ENCODE measurements around the gene FOXL1.
"Not testable (repeated sequence)": the region's sequence is repeated elsewhere in the genome, so short reads cannot be mapped to it uniquely, and the experiment has no call there.

FOXL1 gene

GRCh38 chr16:86580063-86580790, 1.9 kb downstream of the FOXL1 start:
- H3K4me3 Mint-ChIP-seq, result no peak overlapping the region
- H3K36me3 Mint-ChIP-seq, result no peaks in the 10 kb centered on the region
- peaks cover 12% of the 10 kb centered on the region for H3K4me1 Mint-ChIP-seq
- no peaks in the 10 kb centered on the region for H3K9me3 Mint-ChIP-seq
- no peak overlapping the region for H3K27ac Mint-ChIP-seq
- H3K27me3 Mint-ChIP-seq, result peaks cover 54% of the 10 kb centered on the region

DNA sequence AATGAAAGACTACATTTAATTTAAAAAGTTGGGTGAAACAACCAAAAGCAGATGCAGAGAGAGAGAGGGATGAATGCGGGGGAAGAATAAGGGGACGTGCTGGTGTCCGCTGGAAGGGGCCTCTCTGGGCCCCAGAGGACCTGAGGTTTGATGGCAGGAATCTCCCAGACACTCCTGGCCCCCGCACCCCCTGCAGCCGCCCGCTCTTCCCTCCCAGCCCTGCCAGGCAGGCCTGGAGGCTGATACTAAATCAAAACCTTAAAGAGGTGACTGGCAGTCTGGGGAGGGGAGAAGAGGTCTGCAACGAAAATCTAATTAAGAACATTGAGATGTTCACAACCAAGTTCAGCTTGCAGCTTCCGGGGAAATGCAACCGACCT, 2.4 kb downstream of the FOXL1 start:
- Mint-ChIP-seq H3K9me3 (no peaks in the 10 kb centered on the region), H3K36me3 (no peaks in the 10 kb centered on the region), H3K4me1 (peaks cover 12% of the 10 kb centered on the region), H3K27ac (no peak overlapping the region), H3K27me3 (peaks cover 49% of the 10 kb centered on the region), H3K4me3 (no peak overlapping the region)

GRCh38 chr16:86581458-86581857, 3.1 kb downstream of the FOXL1 start:
- peaks cover 44% of the 10 kb centered on the region for H3K27me3 Mint-ChIP-seq
- no peak overlapping the region for H3K27ac Mint-ChIP-seq
- H3K36me3 Mint-ChIP-seq, result no peaks in the 10 kb centered on the region
- no peak overlapping the region for H3K4me3 Mint-ChIP-seq
- no peaks in the 10 kb centered on the region for H3K9me3 Mint-ChIP-seq
- H3K4me1 Mint-ChIP-seq, result peaks cover 7% of the 10 kb centered on the region

GRCh38 chr16:86584071-86584685, 5.8 kb downstream of the FOXL1 start:
- Mint-ChIP-seq H3K4me1 (peaks cover 4% of the 10 kb centered on the region), H3K9me3 (no peaks in the 10 kb centered on the region), H3K36me3 (no peaks in the 10 kb centered on the region), H3K27me3 (peaks cover 27% of the 10 kb centered on the region), H3K4me3 (no peak overlapping the region), H3K27ac (no peak overlapping the region)

DNA sequence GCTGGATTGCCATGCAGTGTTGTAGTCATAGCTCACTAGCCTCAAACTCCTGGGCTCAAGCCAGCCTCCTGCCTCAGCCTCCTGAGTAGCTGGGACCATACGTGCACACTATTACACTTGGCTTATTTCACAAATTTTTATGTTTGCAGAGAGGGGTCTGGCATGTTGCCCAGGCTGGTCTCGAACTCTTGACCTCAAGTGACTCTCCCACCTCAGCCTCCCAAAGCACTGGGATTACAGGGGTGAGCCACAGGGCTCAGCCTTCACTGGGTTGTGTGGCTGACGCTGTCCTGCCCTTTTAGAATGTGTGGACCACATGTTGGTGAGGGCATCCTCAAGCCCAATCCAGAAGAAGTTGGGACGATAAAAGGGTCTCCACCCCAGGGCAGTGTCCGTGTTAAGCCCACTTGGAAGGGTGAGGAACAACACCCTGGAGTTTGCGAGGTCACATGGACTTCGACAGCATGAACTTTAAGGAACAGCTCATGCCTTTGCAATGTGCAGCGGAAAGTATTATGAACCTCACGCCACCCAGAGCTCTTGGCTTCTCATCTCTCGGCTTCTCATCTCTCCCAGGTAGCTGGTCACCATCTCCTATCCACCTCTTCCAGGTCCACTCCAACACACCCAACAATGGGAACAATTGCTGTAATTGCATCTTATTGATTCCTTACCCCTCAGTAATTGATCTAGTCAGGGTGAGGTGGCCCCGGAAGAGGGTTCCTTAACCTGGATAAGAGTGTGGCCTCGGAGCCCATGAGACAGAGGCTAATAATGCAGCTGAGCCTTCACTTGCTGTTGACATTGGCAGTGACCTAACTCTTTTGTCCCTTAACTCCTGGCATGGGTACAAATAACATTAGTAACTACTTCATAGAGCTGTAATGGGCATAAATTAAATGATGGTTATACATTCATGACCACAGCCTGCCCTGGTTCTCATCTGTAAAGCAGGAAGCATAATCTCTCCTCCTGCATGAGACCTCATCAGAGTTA, 6.7 kb downstream of the FOXL1 start:
- Mint-ChIP-seq H3K4me3 (no peak overlapping the region), H3K36me3 (no peaks in the 10 kb centered on the region), H3K27ac (no peak overlapping the region), H3K4me1 (no peaks in the 10 kb centered on the region), H3K27me3 (peaks cover 24% of the 10 kb centered on the region), H3K9me3 (no peaks in the 10 kb centered on the region)

GRCh38 chr16:86585821-86586611, 7.7 kb downstream of the FOXL1 start:
- Mint-ChIP-seq H3K9me3 (no peaks in the 10 kb centered on the region), H3K36me3 (no peaks in the 10 kb centered on the region), H3K4me1 (no peaks in the 10 kb centered on the region), H3K27ac (no peak overlapping the region), H3K4me3 (no peak overlapping the region), H3K27me3 (peaks cover 15% of the 10 kb centered on the region)

DNA sequence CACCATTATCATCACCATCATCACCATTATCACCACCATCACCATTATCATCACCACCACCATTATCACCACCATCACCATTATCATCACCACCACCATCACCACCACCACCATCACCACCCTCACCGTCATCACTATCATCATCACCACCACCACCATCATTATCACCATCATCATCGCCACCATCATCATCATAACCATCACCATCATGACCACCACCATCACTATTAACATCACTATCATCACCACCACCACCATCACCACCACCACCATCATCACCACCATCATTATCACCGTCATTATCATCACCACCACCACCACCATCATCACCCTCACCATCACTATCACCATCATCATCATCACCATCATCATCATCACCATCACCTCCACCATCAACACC, 9.1 kb downstream of the FOXL1 start:
- H3K4me3 Mint-ChIP-seq, result no peak overlapping the region
- no peak overlapping the region for H3K27ac Mint-ChIP-seq
- H3K9me3 Mint-ChIP-seq, result no peaks in the 10 kb centered on the region
- peaks cover 12% of the 10 kb centered on the region for H3K27me3 Mint-ChIP-seq
- no peaks in the 10 kb centered on the region for H3K36me3 Mint-ChIP-seq
- no peaks in the 10 kb centered on the region for H3K4me1 Mint-ChIP-seq

DNA sequence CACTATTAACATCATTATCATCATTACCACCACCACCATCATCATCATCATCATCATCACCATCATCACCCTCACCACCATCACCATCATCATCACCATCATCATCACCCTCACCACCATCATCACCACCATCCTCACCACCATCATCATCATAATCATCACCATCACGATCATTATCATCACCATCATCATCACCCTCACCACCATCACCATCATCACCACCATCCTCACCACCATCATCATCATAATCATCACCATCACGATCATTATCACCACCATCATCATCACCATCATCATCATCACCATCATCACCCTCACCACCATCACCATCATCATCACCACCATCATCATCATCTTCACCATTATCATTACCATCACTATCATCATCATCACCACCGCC, 9.6 kb downstream of the FOXL1 start:
- not testable (repeated sequence) for H3K4me1 Mint-ChIP-seq, H3K9me3 Mint-ChIP-seq, H3K4me3 Mint-ChIP-seq, H3K27ac Mint-ChIP-seq, H3K36me3 Mint-ChIP-seq
- peaks cover 10% of the 10 kb centered on the region for H3K27me3 Mint-ChIP-seq

DNA sequence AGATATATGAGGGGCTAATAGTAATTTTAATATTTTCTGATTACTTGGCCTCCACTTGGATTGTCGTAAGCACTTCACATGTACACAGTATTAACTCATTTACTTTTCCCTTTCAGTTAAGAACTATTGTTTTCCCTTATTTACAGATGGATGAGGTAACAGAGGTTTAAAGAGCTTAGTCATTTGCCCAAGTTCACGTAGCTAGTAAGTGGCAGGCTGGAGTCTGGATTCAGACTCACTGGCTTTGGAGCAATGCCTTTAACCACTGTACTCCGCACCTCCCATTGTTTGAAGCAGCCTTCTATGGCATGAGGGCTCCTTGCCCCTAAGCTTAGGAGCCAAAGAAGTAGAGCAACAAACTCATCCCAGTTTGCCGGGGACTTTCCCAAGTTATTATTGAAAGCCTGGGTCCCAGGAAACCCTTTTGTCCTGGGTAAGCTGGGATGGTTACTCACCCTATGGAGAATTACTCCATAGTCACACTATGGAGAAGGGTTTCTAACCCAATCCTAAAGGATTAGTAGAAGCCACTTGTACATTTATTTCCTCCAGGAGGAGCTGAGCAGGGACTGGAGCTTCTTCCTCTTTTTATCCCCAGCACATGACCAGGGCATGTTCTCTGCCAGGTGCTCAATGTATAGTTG, 12.3 kb downstream of the FOXL1 start:
- no peak overlapping the region for H3K27ac Mint-ChIP-seq
- no peaks in the 10 kb centered on the region for H3K9me3 Mint-ChIP-seq
- no peaks in the 10 kb centered on the region for H3K4me1 Mint-ChIP-seq
- no peaks in the 10 kb centered on the region for H3K36me3 Mint-ChIP-seq
- peaks cover 9% of the 10 kb centered on the region for H3K27me3 Mint-ChIP-seq
- no peak overlapping the region for H3K4me3 Mint-ChIP-seq

DNA sequence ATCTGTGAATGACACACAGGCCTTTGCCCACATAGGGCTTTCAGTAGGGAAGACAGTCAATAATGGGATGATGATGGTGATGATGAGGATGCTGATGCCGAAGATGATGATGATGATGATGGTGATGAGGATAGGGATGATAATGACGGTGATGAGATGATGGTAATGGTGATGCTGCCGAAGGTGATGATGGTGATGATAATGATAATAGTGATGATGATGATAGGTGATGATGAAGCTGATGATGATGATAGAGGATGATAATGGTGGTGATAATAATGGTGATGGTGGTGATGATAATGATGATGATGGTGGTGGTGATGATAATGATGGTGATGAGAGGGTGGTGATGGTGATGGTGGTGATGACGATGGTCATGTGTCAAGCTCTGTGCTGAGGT, 12.9 kb downstream of the FOXL1 start:
- Mint-ChIP-seq H3K27ac (no peak overlapping the region), H3K4me3 (no peak overlapping the region), H3K36me3 (no peaks in the 10 kb centered on the region), H3K27me3 (peaks cover 9% of the 10 kb centered on the region), H3K9me3 (no peaks in the 10 kb centered on the region), H3K4me1 (no peaks in the 10 kb centered on the region)

DNA sequence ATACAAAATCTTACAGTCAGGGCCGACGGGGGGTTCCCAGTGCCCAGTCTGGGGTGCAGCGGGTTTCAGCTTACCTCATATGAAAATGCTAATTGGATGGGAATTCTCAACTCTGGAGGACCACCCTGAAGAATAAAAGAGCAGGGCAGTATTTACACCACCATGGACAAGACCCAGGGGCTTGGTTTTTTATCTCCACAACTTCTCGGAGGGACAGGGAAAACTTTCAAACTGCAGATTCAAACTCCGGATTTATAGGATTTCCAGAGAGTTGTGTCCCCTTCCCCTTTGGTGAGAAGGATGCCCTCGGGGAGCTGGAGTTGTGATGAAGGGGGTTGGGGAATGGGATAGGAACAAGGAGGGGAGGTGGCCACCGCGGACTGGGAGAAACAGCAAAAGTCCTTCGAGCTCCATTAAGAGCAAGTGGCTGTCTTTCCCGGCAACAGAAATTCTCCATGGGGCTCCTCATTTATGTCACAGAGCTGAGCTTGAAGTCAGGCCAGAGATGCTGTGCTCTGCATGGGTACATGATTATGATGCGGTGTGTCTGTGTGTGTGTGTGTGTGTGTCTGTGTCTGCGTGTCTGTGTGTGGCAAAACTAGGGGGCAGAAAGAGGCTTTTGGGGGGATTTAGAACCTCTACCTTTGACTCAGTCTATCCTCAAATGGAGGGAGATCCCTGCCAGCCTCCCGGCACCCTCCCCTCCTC, 15.7 kb downstream of the FOXL1 start:
- Mint-ChIP-seq H3K27me3 (peaks cover 14% of the 10 kb centered on the region), H3K4me3 (no peak overlapping the region), H3K9me3 (no peaks in the 10 kb centered on the region), H3K36me3 (no peaks in the 10 kb centered on the region), H3K4me1 (no peaks in the 10 kb centered on the region), H3K27ac (no peak overlapping the region)

- H3K36me3 Mint-ChIP-seq, result no peaks in the 10 kb centered on the region
- H3K27ac Mint-ChIP-seq, result no peak overlapping the region
- H3K27me3 Mint-ChIP-seq, result peaks cover 15% of the 10 kb centered on the region
- H3K9me3 Mint-ChIP-seq, result no peaks in the 10 kb centered on the region
- H3K4me1 Mint-ChIP-seq, result peaks cover 3% of the 10 kb centered on the region
- H3K4me3 Mint-ChIP-seq, result no peak overlapping the region
Observed at GRCh38 chr16:86594721-86595120, 16.4 kb downstream of the FOXL1 start.

GRCh38 chr16:86595983-86596605, 17.7 kb downstream of the FOXL1 start:
- Mint-ChIP-seq H3K4me3 (no peak overlapping the region), H3K9me3 (no peaks in the 10 kb centered on the region), H3K36me3 (no peaks in the 10 kb centered on the region), H3K4me1 (peaks cover 3% of the 10 kb centered on the region), H3K27me3 (peaks cover 15% of the 10 kb centered on the region), H3K27ac (no peak overlapping the region)

Measured in activated naive CD4-positive, alpha-beta T cell treated with anti-CD3 and anti-CD28 coated beads, Interleukin-2, amount 50 U/mL, for 24 hours (primary cell).